ENCODE results near the gene CLTCL1. TPM values are rescaled to one million over a fixed set of nuclear protein-coding genes. Genes with fewer than 3 reads are reported as not detected.

CLTCL1 gene
- total and polyA plus RNA-seq, 2 donors (not counting 1 experiment from before 2014, with no cell fraction given), result 1.0 to 5.5 TPM

DNA sequence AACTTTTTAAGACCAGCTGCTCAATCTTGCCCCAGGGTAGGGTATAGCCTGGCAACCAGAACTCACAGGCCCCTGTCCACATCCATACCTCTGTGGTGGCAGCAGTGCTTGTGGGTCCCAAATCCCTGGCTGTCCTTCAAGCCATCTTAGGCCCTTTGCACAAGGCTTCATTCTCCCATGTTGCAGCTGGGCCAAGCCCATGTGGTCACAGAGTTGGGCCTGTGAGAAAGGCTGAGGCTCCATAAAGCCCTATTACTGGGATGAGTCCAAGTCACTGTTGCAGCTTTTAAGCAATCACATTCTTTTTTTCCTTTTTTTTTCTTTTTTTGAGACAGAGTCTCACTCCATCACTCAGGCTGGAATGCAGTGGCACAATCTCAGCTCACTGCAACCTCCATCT is 65.1 kb downstream of the CLTCL1 start:
- Mint-ChIP-seq H3K9me3 (ENCODE audit: insufficient read depth) (no peaks in the 10 kb centered on the region), H3K27me3 (peaks cover 3% of the 10 kb centered on the region), H3K4me1 (no peaks in the 10 kb centered on the region), H3K27ac (no peak overlapping the region), H3K4me3 (no peak overlapping the region)
- Histone ChIP-seq H3K79me2 (ENCODE audit: control insufficient read depth, insufficient read depth, low read length) (no peaks in the 10 kb centered on the region), H3K4me2 (replicated peaks; ENCODE audit: low read depth, low read length, poor library complexity, severe bottlenecking) (no peak overlapping the region), H3K27ac (ENCODE audit: low read length in 2 of 2) (no peak overlapping the region), H4K20me1 (ENCODE audit: control insufficient read depth, insufficient read depth, low read length, poor library complexity, severe bottlenecking) (no peaks in the 10 kb centered on the region), H3K4me3 (ENCODE audit: control extremely low read depth in 1 of 5, extremely low read depth in 1 of 5, insufficient read depth in 1 of 5, low read depth in 2 of 5, low read length in 4 of 5) (no peak overlapping the region), H2AFZ (ENCODE audit: insufficient read depth, low read depth, low read length, poor library complexity, severe bottlenecking) (no peak overlapping the region), H3K9ac (ENCODE audit: low read length) (no peak overlapping the region), H3K36me3 (replicated peaks in 1 of 2; ENCODE audit: control extremely low read depth in 1 of 2, control insufficient read depth in 1 of 2, extremely low read depth in 1 of 2, insufficient read depth in 2 of 2, low read length in 1 of 2) (no peaks in the 10 kb centered on the region), H3K9me3 (ENCODE audit: control extremely low read depth in 1 of 3, control insufficient read depth in 2 of 3, insufficient read depth in 1 of 3, low read length in 2 of 3) (no peaks in the 10 kb centered on the region), H3K4me1 (ENCODE audit: control insufficient read depth in 2 of 2, insufficient read depth in 2 of 2, low read length in 2 of 2) (no peaks in the 10 kb centered on the region), H3K27me3 (replicated peaks in 1 of 4; ENCODE audit: control extremely low read depth in 1 of 4, control insufficient read depth in 3 of 4, insufficient read depth in 4 of 4, low read length in 3 of 4) (no peaks in the 10 kb centered on the region)
- intact Hi-C loops (cut with micrococcal nuclease), result no loop called here
- no peak for DNase-seq
- no peak for ATAC-seq (ENCODE audit: low read depth)
- POLR2A ChIA-PET, result no interaction called here
- TF ChIP-seq, protein P1, sequence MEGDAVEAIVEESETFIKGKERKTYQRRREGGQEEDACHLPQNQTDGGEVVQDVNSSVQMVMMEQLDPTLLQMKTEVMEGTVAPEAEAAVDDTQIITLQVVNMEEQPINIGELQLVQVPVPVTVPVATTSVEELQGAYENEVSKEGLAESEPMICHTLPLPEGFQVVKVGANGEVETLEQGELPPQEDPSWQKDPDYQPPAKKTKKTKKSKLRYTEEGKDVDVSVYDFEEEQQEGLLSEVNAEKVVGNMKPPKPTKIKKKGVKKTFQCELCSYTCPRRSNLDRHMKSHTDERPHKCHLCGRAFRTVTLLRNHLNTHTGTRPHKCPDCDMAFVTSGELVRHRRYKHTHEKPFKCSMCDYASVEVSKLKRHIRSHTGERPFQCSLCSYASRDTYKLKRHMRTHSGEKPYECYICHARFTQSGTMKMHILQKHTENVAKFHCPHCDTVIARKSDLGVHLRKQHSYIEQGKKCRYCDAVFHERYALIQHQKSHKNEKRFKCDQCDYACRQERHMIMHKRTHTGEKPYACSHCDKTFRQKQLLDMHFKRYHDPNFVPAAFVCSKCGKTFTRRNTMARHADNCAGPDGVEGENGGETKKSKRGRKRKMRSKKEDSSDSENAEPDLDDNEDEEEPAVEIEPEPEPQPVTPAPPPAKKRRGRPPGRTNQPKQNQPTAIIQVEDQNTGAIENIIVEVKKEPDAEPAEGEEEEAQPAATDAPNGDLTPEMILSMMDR (IDR thresholded peaks at IDR 0.05), result no peak
- TF ChIP-seq EZH2 (IDR thresholded peaks at IDR 0.05; ENCODE audit: borderline replicate concordance, insufficient read depth, low read depth, low read length, poor library complexity, severe bottlenecking), result no peak
- CTCF ChIA-PET, result no interaction called here

- no peak overlapping the region for H3K9ac ChIP-seq (ENCODE audit: low read length)
- Mint-ChIP-seq H3K9me3 (ENCODE audit: insufficient read depth) (no peaks in the 10 kb centered on the region), H3K27me3 (peaks cover 3% of the 10 kb centered on the region), H3K27ac (no peak overlapping the region), H3K4me1 (no peaks in the 10 kb centered on the region), H3K4me3 (no peak overlapping the region)
- no peaks in the 10 kb centered on the region for H3K9me3 ChIP-seq (ENCODE audit: control extremely low read depth in 1 of 3, control insufficient read depth in 2 of 3, insufficient read depth in 1 of 3, low read length in 2 of 3)
- no peak overlapping the region for H3K4me3 ChIP-seq (ENCODE audit: control extremely low read depth in 1 of 5, extremely low read depth in 1 of 5, insufficient read depth in 1 of 5, low read depth in 2 of 5, low read length in 4 of 5)
- no peak overlapping the region for H3K27ac ChIP-seq (ENCODE audit: low read length in 2 of 2)
- POLR2A ChIA-PET, result no interaction called here
- TF ChIP-seq, protein P1 (IDR thresholded peaks at IDR 0.05), result no peak
- TF ChIP-seq EZH2 (IDR thresholded peaks at IDR 0.05; ENCODE audit: borderline replicate concordance, insufficient read depth, low read depth, low read length, poor library complexity, severe bottlenecking), result no peak
- CTCF ChIA-PET, result no interaction called here
- H3K4me1 ChIP-seq (ENCODE audit: control insufficient read depth in 2 of 2, insufficient read depth in 2 of 2, low read length in 2 of 2), result no peaks in the 10 kb centered on the region
- H3K27me3 ChIP-seq (replicated peaks in 1 of 4; ENCODE audit: control extremely low read depth in 1 of 4, control insufficient read depth in 3 of 4, insufficient read depth in 4 of 4, low read length in 3 of 4), result no peaks in the 10 kb centered on the region
- H3K4me2 ChIP-seq (replicated peaks; ENCODE audit: low read depth, low read length, poor library complexity, severe bottlenecking), result no peak overlapping the region
- no peak overlapping the region for H2AFZ ChIP-seq (ENCODE audit: insufficient read depth, low read depth, low read length, poor library complexity, severe bottlenecking)
- DNase-seq, result no peak
- H3K36me3 ChIP-seq (replicated peaks in 1 of 2; ENCODE audit: control extremely low read depth in 1 of 2, control insufficient read depth in 1 of 2, extremely low read depth in 1 of 2, insufficient read depth in 2 of 2, low read length in 1 of 2), result no peaks in the 10 kb centered on the region
- H3K79me2 ChIP-seq (ENCODE audit: control insufficient read depth, insufficient read depth, low read length), result no peaks in the 10 kb centered on the region
- WGBS (ENCODE audit: insufficient coverage), result 100% methylated on average over 1 of the region's 3 CpGs
- no peak for ATAC-seq (ENCODE audit: low read depth)
- no peaks in the 10 kb centered on the region for H4K20me1 ChIP-seq (ENCODE audit: control insufficient read depth, insufficient read depth, low read length, poor library complexity, severe bottlenecking)
- intact Hi-C loops (cut with micrococcal nuclease), result no loop called here
Observed at GRCh38 chr22:19225560-19225959, 66.0 kb downstream of the CLTCL1 start.

Measured in B cell (primary cell).